ENCODE results near the gene CTRL.

CTRL gene

GRCh38 chr16:67962135-67962534 is 30.5 kb upstream of the CTRL start:
- DNase-seq: no peak

GRCh38 chr16:67961551-67961957 is 29.9 kb upstream of the CTRL start:
- no peak for DNase-seq

- no peak for DNase-seq
Observed at GRCh38 chr16:67959536-67960329, 28.1 kb upstream of the CTRL start.

DNA sequence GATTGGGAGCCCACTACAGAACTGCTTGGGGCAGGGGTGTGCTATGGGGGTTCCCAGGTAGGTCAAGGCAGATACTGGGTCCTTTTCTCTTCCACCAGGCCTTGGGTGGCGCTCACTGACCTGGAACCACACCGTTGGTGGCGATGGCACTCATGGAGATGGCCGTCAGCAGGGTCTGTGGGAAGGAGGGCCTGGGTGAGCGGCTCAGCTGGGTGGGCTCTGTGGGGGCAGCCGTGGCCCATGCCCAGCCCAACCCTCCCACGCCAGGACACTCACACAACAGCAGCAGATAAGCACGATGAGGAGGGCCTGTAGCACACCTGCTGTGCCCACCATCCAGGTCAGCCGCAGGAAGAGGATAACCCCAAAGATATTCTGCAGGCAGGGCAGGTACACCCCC is 26.0 kb upstream of the CTRL start:
- DNase-seq: no peak

DNA sequence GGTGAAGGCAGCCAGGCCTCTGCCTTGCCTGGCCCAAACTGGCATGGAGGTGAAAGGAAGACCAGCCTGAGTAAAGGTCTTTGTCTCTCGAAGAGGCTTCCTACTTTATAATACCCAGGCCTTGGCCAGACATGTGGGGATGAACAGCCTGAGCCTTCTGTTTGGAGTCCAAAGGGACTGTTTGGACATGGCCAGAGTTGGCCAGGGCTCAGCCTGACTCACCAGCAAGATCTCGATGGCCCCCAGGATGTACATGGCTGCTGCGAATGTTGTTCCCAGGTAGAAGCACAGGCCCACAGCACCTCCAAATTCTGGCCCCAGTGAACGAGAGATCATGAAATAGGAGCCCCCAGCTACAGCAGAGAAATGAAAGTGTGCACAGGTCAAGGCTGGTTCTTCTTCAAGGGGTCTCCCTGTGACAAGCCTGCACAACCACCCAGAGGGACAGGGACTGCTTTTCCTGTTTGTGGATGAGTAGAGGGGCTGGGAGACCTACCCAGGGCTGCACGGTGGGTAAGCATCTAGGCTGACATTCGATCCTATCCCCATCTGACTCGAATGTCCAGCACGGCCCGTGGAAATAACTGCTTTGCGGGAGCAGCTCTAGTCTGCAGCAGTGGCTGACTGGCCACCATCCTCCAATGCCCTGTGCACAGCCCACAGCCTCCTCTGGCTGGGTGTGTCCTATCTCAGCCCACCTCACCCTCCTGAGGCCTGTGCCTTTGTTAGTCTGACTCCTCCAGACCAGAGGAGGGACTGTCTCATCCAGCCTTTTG is 22.9 kb upstream of the CTRL start:
- DNase-seq: no peak

DNA sequence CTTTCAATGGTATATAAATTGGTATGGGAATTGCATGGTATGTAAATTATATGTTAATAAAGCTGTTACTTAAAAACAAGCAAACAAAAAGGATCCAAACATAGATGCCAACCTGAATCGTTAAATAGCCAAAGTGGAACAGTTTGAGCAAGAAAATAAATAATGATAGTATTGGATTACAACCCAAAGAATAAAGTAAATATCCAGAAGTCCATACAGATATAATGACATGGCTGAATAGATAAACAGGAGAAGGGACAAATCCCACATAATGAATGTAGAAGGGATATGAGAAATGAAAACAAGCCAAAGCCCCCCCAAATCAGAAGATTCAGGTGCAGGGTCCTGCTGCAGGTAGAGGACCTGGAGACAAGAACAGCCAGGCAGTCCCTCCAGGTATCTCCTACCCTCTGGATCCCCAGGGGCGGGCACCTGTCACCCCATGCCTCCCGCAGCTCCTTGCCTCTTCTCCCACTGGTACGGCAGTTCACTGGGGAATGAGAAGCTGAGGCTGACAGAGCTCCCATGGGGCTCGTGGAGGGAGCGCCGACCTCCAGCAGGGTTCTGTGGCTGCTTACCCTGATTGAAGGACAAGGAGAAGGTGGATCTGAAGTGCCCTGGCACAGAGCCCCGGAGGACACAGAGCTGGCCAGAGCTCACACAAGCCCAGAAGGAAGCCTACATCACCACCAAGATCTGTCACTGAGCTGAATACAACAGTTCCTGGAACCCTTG is 22.1 kb upstream of the CTRL start:
- no peak for DNase-seq

DNA sequence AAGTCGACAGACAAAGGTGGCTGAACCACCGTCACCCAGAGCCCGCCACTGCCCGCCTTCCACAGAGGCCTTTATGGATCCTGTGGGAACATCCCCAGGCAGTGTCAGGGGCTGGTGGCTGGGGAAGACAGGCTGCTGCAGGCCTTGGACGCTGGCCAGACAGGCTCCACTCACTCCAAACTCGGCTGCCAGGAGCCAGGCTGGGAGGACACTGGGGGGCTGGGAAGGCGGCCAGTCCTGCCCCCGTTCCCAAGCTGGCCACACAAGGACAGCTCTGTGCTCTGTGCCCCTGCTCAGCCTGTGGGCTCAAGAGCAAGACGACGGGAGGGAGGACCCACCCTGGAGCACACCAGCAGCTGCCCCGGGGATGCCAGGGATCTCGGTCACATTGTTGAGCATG is 19.8 kb upstream of the CTRL start:
- DNase-seq: no peak

DNA sequence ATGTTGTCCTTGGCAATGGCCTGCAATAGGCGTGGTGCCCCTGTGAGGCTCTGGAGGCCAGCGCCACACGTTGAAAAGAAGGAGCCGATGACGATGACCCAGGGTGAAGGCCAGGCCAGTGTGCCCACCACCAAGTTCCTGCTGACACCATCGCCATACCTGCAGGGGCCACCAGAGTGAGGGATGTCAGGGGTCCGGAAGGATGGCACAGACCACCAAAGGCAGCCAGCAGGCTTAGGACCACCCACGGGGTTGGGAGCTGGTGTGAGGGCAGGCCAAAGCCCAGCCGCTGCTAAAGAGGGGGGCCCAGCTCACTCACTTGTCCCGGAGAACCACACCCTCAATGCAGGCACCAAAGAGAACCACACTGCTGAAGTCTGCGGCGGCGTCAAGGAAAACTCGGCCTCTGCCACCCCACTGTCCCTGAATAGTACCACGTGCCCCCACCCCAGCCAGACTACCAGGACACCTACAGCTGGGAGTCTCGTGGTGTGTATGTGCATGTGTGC is 18.7 kb upstream of the CTRL start:
- DNase-seq: no peak

DNA sequence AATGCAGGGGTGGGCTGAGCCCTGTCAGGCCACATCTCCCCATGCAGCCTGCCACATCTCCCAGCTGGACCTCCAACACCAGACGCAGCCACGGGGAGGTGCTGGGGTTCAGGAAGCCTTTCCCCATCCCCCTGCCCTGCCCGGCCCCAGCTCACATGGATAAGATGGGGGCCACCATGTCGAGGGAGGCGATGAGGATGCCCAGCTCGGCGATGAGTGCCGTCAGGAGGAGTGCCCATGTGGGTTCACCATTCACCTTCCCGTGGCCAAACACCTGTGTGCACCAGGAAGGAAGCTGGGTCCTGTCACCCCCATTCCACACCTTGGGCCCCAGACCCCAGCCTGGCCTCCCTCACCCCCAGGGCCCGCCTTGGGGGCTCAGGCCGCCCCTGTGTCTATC is 18.0 kb upstream of the CTRL start:
- DNase-seq: no peak

GRCh38 chr16:67948015-67948414 is 16.4 kb upstream of the CTRL start:
- DNase-seq: no peak

DNA sequence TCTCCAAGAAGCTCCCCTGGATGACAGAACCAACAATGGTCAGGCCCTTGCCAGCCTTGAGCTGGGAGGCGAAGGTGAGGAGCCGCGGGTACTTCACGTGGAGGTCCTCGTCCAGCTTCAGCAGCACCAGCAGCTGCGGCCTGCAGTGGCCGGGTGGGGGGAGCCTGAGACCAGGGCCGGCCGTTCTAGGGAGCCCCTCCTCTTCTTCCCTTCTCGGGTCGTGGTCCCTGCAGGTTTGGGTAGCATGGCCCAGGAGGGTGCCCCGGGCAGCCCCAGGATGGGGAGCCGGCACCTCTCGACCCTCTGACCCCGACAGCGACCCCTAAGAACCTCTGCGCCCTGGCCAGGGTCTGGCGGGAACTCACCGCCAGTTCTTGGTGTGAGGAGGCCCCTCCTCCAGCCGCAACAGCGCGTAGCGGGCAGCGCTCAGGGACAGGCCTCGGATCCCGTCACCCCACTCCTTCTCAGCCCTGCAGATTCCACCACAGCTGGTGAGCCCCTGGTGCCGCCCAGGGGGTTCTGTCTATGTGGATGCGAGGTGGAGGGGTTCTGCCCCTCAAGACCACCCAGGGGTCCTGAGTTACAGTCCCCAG is 15.4 kb upstream of the CTRL start:
- DNase-seq: no peak

- no peak for DNase-seq
Observed at GRCh38 chr16:67946128-67946569, 14.5 kb upstream of the CTRL start.

- DNase-seq: no peak
Observed at GRCh38 chr16:67945392-67945933, 13.8 kb upstream of the CTRL start.

GRCh38 chr16:67944690-67945391 is 13.2 kb upstream of the CTRL start:
- DNase-seq: no peak

- DNase-seq: no peak
Observed at GRCh38 chr16:67943619-67944504, 12.2 kb upstream of the CTRL start, which contains the start of gene LCAT. LCAT (minus strand) TSS chr16:67944120; CDS start chr16:67944101, 19 bp downstream.

DNA sequence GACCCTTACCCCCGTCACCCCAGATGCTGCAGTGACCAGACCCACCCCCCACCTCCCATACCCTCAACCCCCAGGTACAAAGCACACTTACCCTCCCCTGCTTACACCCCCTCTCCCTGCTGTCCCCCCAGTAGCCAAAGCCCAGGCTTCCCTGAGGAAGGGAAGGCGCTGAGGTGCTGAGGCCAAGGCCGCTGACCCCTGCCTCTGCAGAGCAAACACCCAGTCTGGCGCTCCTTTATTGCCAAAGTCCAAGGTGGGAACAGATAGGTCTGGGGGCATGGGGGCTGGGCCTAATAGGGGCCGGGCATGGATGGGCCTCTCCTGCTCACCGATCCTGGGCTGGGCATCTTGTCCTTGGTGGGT is 11.6 kb upstream of the CTRL start:
- no peak for DNase-seq

GRCh38 chr16:67942510-67943255 is 11.0 kb upstream of the CTRL start:
- DNase-seq: no peak

- DNase-seq: no peak
Observed at GRCh38 chr16:67942200-67942509, 10.5 kb upstream of the CTRL start.

DNA sequence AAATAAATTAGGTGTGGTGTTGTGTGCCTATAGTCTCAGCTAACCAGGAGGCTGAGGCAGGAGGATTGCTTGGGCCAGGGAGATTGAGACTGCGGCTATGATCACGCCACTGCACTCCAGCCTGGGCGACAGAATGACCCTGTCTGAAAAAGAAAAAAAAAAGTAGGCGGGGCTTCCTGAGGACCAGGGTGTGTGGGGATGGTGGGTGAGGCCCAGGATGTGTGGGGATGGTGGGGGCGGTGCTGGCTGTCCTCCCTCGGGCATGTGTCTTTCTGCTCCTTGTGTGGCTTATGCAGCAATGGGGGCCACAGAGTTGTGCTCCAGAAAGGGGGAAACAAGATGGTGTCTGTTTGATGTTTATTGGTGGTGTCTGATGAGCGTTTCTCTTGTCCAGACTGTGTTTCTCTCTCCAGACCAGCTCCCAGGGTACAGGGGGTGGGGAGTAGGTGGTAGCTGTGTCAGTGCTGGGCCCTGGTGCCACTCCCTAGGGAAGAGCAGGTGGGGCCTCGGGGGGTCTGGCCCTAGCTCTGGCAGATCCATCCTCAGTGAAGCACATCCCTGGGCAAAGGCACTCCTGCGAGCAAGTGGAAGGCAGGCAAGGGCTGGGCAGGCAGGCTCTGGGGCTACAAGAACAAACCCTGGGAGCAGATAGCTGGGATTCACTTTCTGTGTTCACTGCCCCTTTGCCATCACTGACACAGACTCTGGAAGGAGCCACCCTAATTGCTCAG is 10.0 kb upstream of the CTRL start:
- DNase-seq: no peak
